Common myeloid progenitor, CD34-positive (primary cell): ENCODE results near the gene COQ8A.
A peak's percentile ranks its signal among the peaks of the same experiment; 100 is the strongest.

Experiments
- CTCF ChIA-PET: fragments of 350-600 bp; sonication (Branson Sonifier 250); formaldehyde crosslinking; loops from one replicate; lab custom pipeline; 2021; ENCODE audit warnings: antibody characterized with exemption; lab: Charles Lee
- POLR2A ChIA-PET: fragments of 350-600 bp; sonication (Branson Sonifier 250); formaldehyde crosslinking; loops from one replicate; lab custom pipeline; 2021; ENCODE audit warnings: antibody characterized with exemption; lab: Charles Lee
- DNase-seq, 3 donors: peaks; one replicate each; pipeline versions ENCODE4 v3.0.0 to v3.0.0-alpha.2; 2013
- H3K27ac ChIP-seq, 2 experiments: 1 replicate in 1 of 2; 2 replicates in 1 of 2; pipeline ENCODE4 v1.7.0; 2013; ENCODE audit warnings: inconsistent platforms in 2 of 2, low read length in 2 of 2, mild to moderate bottlenecking in 2 of 2, low read depth in 1 of 2, moderate library complexity in 1 of 2; ENCODE audit not compliant: severe bottlenecking in 2 of 2, insufficient read depth in 1 of 2, poor library complexity in 1 of 2
- H3K27me3 ChIP-seq, 5 experiments: replicated peaks in 2 of 5; 1 replicate in 3 of 5; 2 replicates in 2 of 5; pipeline versions ENCODE4 v1.6.1 to v1.7.0; 2013; ENCODE audit warnings: low read length in 4 of 5, mild to moderate bottlenecking in 2 of 5, moderate library complexity in 2 of 5, inconsistent platforms in 1 of 5; ENCODE audit not compliant: insufficient read depth in 5 of 5, control insufficient read depth in 4 of 5
- H3K36me3 ChIP-seq, 4 experiments: 1 replicate in 2 of 4; 2 replicates in 2 of 4; pipeline versions ENCODE4 v1.6.1 to v1.7.0; 2013; ENCODE audit warnings: low read length in 3 of 4, control low read depth in 1 of 4, mild to moderate bottlenecking in 1 of 4; ENCODE audit not compliant: control insufficient read depth in 4 of 4, insufficient read depth in 4 of 4
- H3K4me1 ChIP-seq, 4 experiments: 1 replicate in 3 of 4; 2 replicates in 1 of 4; pipeline versions ENCODE4 v1.6.1 to v1.7.1; 2013; ENCODE audit warnings: low read length in 3 of 4, mild to moderate bottlenecking in 3 of 4, control low read depth in 1 of 4, inconsistent platforms in 1 of 4, moderate library complexity in 1 of 4; ENCODE audit not compliant: control insufficient read depth in 4 of 4, insufficient read depth in 4 of 4; ENCODE audit errors: control extremely low read depth in 1 of 4
- H3K4me3 ChIP-seq, 7 experiments: 1 replicate in 4 of 7; 2 replicates in 3 of 7; pipeline versions ENCODE4 v1.5.1 to v1.7.0; 2013; ENCODE audit warnings: mild to moderate bottlenecking in 7 of 7, low read length in 6 of 7, moderate library complexity in 6 of 7, inconsistent platforms in 2 of 7, low read depth in 2 of 7, control low read depth in 1 of 7; ENCODE audit not compliant: insufficient read depth in 4 of 7, control insufficient read depth in 1 of 7; ENCODE audit errors: extremely low read depth in 1 of 7
- H3K9me3 ChIP-seq, 5 experiments: 1 replicate in 4 of 5; 2 replicates in 1 of 5; pipeline versions ENCODE4 v1.6.1 to v1.7.1; 2013; ENCODE audit warnings: low read length in 4 of 5, mild to moderate bottlenecking in 2 of 5, inconsistent platforms in 1 of 5, low read depth in 1 of 5, moderate library complexity in 1 of 5; ENCODE audit not compliant: control insufficient read depth in 4 of 5, insufficient read depth in 2 of 5; ENCODE audit errors: control extremely low read depth in 1 of 5
- WGBS: methylation state at CpG from one replicate; pipeline ENCODE4 v1.1.5; 2013; ENCODE audit not compliant: insufficient coverage; 5-methylcytosine and 5-hydroxymethylcytosine counted together

The COQ8A gene

GRCh38 chr1:226979517-226980121, 39.5 kb downstream of the COQ8A start:
- no peaks in the 10 kb centered on the region for H3K4me1 ChIP-seq
- peak overlapping the region in 1 of 2 experiments; percentile 43 for H3K27ac ChIP-seq
- 97% methylated on average over 11 of the region's 12 CpGs for WGBS
- no peaks in the 10 kb centered on the region for H3K27me3 ChIP-seq
- CTCF ChIA-PET: no interaction called here
- H3K9me3 ChIP-seq: no peaks in the 10 kb centered on the region
- no peak overlapping the region for H3K4me3 ChIP-seq
- DNase-seq: no peak
- H3K36me3 ChIP-seq: peaks cover 8 to 86% (median 54%) of the 10 kb centered on the region in 4 experiments
- POLR2A ChIA-PET: no interaction called here

GRCh38 chr1:226980122-226980560, 40.0 kb downstream of the COQ8A start:
- no peak for DNase-seq
- Histone ChIP-seq H3K9me3 (no peaks in the 10 kb centered on the region), H3K4me3 (no peak overlapping the region), H3K27ac (peak overlapping the region in 1 of 2 experiments; percentile 43), H3K27me3 (no peaks in the 10 kb centered on the region), H3K4me1 (no peaks in the 10 kb centered on the region), H3K36me3 (peaks cover 6 to 86% (median 56%) of the 10 kb centered on the region in 4 experiments)
- ChIA-PET CTCF (interaction anchor here (1.0 kb wide), 1 partner anchor 68 kb away, joined by 3 read pairs; no protein-coding TSS in a partner anchor), POLR2A (no interaction called here)
- 100% methylated on average over 2 of the region's 4 CpGs for WGBS

GRCh38 chr1:226980565-226981385, 40.7 kb downstream of the COQ8A start:
- Histone ChIP-seq H3K27ac (no peak overlapping the region), H3K4me3 (no peak overlapping the region), H3K4me1 (no peaks in the 10 kb centered on the region), H3K36me3 (peaks cover 6 to 86% (median 60%) of the 10 kb centered on the region in 4 experiments), H3K27me3 (no peaks in the 10 kb centered on the region), H3K9me3 (no peaks in the 10 kb centered on the region)
- no peak for DNase-seq
- WGBS: 97% methylated on average over 22 of the region's 26 CpGs
- POLR2A ChIA-PET: no interaction called here
- CTCF ChIA-PET: interaction anchor here (1.0 kb wide), 1 partner anchor 69 kb away, joined by 3 read pairs; no protein-coding TSS in a partner anchor

- POLR2A ChIA-PET: no interaction called here
- Histone ChIP-seq H3K4me1 (no peaks in the 10 kb centered on the region), H3K27ac (no peak overlapping the region), H3K9me3 (no peaks in the 10 kb centered on the region), H3K4me3 (no peak overlapping the region), H3K27me3 (no peaks in the 10 kb centered on the region), H3K36me3 (peaks cover 6 to 92% (median 66%) of the 10 kb centered on the region in 4 experiments)
- WGBS: 87% methylated on average over 9 of the region's 12 CpGs
- CTCF ChIA-PET: no interaction called here
- DNase-seq: no peak
Measured at GRCh38 chr1:226981386-226981817, 41.3 kb downstream of the COQ8A start.

GRCh38 chr1:226981838-226982237, 41.7 kb downstream of the COQ8A start:
- DNase-seq: no peak
- Histone ChIP-seq H3K4me3 (no peak overlapping the region), H3K27me3 (no peaks in the 10 kb centered on the region), H3K36me3 (peaks cover 7 to 96% (median 69%) of the 10 kb centered on the region in 4 experiments), H3K9me3 (no peaks in the 10 kb centered on the region), H3K27ac (no peak overlapping the region), H3K4me1 (no peaks in the 10 kb centered on the region)
- ChIA-PET CTCF (no interaction called here), POLR2A (no interaction called here)
- WGBS: 97% methylated on average over 15 of the region's 18 CpGs

- no peak for DNase-seq
- Histone ChIP-seq H3K27me3 (no peaks in the 10 kb centered on the region), H3K4me3 (no peak overlapping the region), H3K9me3 (no peaks in the 10 kb centered on the region), H3K4me1 (peaks cover 0 to 2% (median 0%) of the 10 kb centered on the region in 4 experiments), H3K36me3 (peaks cover 9 to 98% (median 71%) of the 10 kb centered on the region in 4 experiments), H3K27ac (no peak overlapping the region)
- 92% methylated on average over 21 of the region's 31 CpGs for WGBS
- ChIA-PET CTCF (no interaction called here), POLR2A (no interaction called here)
Measured at GRCh38 chr1:226982451-226983177, 42.5 kb downstream of the COQ8A start.
